HG03460 (cell line): ENCODE results near the gene LSM12.
"Not testable (repeated sequence)": the region's sequence is repeated elsewhere in the genome, so short reads cannot be mapped to it uniquely, and the experiment has no call there.

Experiments
- ATAC-seq: cut with Tn5 transposase; IDR thresholded peaks from one replicate; pipeline ENCODE4 v1.9.1; 2021; ENCODE audit not compliant: unreplicated experiment

The LSM12 gene

DNA sequence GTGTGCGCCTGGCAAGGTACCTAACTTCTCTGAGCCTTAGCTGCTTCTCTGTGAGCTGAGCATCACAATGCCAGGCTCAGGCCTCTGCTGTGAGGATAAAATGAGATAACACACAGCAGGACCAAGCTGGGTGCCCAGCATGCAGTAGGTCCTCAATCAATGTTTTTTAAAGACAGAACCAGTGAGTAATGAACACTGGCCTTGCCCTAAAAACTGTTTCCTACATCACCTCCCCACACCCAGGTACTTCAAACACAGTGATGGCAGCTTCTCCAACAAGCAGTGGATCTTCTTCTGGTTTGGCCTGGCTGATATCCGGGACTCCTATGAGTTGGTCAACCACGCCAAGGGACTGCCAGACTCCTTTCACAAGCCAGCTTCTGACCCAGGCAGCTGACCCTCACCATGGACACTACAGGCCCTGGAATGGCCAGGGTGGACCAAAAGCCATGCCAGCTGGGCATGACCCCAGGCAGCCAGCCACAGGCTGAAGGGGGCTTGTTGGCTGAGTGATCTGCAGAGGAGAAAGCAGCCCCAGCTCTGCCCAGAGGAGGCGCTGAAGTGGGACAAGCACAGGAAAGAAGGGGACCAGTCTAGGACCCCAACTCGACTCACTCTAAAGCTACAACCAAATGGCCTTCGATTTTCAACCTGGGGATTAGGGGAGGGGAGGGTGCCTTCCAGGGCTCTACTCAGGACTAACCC, 58.1 kb downstream of the LSM12 start:
- ATAC-seq = no peak

- ATAC-seq = no peak
Observed at GRCh38 chr17:44007346-44008204, 58.9 kb downstream of the LSM12 start.

- peak; percentile 49 for ATAC-seq
Observed at GRCh38 chr17:44006598-44007345, 59.7 kb downstream of the LSM12 start.

- ATAC-seq = no peak
Observed at GRCh38 chr17:44006272-44006597, 60.2 kb downstream of the LSM12 start.

DNA sequence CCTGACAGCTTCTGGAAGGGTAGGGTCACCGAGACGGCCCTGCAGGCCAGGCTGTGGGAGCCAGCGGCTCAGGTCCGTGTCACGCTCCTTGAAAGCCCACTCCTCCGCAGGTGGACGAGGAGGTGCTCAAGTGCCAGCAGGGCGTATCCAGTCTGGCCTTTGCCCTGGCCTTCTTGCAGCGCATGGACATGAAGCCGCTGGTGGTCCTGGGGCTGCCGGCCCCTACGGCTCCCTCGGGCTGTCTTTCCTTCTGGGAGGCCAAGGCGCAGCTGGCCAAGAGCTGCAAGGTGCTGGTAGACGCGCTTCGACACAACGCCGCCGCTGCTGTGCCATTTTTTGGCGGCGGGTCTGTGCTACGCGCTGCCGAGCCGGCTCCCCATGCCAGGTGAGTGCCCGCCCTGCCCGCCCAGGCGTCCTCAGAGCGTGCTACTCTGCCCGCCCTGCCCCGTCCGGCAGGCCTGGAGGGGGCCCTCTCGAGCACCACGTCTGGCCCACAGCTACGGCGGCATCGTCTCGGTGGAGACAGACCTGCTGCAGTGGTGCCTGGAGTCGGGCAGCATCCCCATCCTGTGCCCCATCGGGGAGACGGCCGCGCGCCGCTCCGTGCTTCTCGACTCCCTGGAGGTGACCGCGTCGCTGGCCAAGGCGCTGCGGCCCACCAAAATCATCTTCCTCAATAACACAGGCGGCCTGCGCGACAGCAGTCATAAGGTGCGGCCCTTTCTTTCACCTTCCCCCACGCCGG, 60.8 kb downstream of the LSM12 start:
- ATAC-seq = no peak

GRCh38 chr17:44004761-44005526, 61.5 kb downstream of the LSM12 start:
- no peak for ATAC-seq

GRCh38 chr17:44004077-44004760, 62.3 kb downstream of the LSM12 start, which contains the start of gene NAGS:
Gene NAGS, plus strand, starts transcription at chr17:44004622. Its CDS starts 42 bp downstream, at chr17:44004664.
- ATAC-seq = no peak

GRCh38 chr17:44002141-44002848, 64.2 kb downstream of the LSM12 start:
- no peak for ATAC-seq

GRCh38 chr17:44001461-44001920, 65.0 kb downstream of the LSM12 start:
- ATAC-seq = no peak

DNA sequence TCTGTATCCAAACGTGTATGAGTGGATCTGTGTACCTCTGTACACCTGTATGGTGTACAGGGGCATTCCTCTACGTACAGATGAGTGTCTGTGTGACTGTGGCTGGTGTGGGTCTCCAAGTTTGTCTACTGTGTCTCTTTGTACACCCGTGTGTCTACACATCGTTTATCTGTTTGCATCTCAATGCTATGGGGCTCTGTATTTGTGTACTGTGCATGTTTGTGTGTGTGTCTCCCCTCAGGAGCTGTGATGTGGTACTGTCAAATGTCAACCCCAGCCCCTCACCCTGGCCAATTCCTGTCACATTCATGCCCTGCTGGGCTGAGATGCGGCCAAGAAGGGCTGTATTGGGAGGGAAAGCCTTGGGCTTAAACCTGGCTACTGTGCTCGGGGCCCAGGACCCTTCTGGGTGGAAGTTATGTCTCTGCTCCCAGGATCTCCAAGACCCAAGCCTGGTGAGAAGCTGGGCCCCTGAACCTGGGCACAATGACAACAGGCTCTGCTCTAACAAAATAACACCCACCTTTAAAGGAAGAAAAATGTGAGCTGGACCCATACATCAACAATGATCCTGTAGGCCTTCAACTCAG, 65.5 kb downstream of the LSM12 start:
- ATAC-seq = no peak

DNA sequence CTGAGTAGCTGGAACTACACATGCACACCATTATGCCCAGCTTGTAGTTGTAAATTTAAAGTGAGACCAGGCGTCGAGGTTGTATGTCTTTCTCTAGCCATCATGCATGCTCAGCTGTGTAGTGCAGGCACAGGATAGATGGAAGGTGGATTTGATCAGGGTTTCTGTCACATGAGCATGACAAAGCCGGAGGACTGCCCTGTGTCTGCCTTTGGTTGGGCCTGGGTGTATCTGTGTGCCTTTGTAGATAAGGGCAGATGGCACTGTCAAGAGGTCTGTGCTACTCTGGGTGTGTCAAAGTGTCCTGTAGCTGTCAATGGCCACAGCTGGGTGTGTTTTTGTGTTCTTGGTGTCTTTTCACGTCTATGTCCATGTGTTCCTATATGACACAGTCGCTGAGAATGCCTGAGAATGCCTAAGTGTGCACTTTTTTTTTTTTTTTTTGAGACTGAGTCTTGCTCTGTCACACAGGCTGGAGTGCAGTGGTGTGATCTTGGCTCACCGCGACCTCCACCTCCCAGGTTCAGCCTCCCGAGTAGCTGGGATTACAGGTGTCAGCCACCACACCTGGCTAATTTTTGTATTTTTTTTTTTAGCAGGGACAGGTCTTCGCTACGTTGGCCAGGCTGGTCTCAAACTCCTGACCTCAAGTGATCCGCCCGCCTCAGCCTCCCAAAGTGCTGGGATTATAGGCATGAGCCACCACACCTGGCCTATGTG, 66.2 kb downstream of the LSM12 start:
- no peak for ATAC-seq

DNA sequence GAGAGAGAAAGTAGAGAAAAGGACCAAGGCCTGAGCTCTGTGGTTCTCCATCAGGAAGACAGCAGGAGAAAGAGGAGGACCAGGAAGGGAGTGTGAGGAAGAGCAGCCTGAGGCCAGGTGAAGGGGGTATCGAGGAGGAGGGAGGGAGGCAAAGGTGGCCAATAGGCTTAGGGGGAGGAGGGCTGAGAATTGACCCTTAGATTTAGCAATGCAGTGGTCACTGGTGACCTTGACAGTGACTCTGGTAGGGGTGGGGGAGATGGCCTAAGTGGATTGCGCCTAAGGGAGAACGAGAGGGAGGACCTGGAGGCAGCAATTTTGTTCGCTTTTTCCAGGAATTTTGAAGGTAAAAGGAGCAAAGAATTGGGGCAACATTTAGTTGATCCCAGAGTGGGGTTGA, 67.4 kb downstream of the LSM12 start:
- no peak for ATAC-seq

GRCh38 chr17:43998552-43998951, 67.9 kb downstream of the LSM12 start:
- no peak for ATAC-seq

DNA sequence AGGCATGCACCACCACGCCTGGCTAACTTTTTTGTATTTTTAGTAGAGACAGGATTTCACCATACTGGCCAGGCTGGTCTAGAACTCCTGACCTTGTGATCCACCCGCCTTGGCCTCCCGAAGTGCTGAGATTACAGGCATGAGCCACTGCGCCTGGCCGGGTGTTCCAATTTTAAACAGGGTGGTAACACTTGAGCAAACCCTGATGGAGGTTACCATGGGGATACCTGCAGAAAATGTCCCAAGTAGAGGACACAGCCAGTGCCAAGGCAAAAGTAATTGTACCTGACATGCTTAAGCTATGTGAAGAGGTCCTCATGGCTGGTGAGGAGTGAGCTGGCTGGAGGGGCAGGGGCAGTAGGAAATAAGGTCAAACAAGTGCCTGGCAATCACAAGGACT, 69.3 kb downstream of the LSM12 start:
- not testable (repeated sequence) for ATAC-seq

DNA sequence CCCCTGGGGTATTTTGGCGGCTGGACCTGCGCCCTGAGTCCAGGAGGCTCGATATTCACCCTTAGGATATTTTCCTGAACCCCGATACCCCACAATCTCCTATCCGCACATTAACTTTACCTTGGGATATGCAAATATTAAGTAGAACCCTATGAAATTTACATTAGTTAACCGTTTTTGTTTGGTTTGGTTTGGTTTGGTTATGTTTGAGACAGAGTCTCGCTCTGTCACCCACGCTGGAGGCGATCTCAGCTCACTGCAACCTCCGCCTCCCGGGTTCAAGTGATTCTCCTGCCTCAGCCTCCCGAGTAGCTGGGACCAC, 71.4 kb downstream of the LSM12 start:
- no peak for ATAC-seq

DNA sequence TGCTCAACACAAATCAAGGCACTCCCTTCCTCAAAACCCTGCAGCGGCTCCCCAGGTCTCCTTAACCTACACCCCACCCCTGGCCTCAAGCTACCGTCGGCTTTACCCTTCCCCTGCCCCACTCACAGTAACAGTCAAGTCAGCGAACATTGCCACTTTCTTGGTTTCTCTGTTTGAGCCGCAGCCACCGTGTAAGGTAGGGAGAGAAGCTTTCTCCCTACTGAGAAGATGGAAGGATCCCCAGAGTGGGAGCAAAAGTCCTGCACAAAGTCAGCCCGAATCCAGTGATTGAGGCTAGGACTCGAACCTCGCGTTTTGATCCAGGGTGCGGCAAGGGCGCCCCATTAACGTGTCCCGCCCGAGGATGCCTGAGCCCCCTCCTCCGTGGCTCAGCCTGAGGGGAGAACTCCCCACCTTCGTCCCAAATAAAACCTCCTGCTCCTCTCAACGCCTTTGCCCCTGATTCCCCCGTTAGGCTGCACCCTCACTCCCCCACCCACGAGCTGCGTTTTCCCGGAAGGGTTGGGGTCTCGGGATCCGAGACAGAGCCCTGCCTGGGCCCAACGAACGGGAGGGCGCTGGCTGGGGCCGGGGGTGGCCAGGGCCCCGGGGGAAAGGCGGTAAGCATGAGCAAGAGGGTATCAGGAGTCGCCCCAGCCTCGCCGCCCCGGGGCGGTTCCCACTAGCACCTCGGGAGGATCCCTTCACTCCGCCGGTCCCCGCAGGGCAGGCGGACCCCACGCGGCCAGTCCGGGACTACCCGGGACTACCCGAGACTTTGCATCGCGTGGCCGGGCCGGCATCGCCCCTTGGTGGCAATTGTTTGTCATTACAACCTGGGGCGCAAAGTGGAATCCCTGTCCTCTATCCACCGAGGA, 72.0 kb downstream of the LSM12 start:
- ATAC-seq = no peak

DNA sequence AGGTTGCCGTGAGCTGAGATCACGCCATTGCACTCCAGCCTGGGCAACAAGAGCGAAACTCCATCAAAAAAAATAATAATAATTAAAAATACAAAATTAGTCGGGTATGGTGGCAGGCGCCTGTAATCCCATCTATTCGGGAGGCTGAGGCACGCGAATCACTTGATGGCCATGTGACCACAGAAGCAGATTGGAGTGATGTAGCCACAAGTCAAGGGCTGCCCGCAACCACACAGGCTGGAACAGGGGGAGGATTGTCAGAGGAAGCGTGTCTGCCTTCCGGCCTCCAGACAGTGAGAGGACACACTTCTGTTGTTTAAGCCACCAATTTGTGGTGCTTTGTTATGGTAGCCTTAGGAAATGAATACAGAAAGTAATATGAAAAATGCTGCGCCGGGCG, 73.8 kb downstream of the LSM12 start:
- no peak for ATAC-seq
